Measurements from ENCODE around the gene YIF1A.

YIF1A gene

GRCh38 chr11:66291303-66291705 lies 2.4 kb upstream of the YIF1A start:
- Histone ChIP-seq H3K4me3 (peak overlapping the region in 3 of 7 experiments; percentile 22 to 36 (median 34)), H3K27ac (no peak overlapping the region)

GRCh38 chr11:66290330-66290621 lies 1.3 kb upstream of the YIF1A start:
- H3K27ac ChIP-seq: no peak overlapping the region
- H3K4me3 ChIP-seq: no peak overlapping the region

DNA sequence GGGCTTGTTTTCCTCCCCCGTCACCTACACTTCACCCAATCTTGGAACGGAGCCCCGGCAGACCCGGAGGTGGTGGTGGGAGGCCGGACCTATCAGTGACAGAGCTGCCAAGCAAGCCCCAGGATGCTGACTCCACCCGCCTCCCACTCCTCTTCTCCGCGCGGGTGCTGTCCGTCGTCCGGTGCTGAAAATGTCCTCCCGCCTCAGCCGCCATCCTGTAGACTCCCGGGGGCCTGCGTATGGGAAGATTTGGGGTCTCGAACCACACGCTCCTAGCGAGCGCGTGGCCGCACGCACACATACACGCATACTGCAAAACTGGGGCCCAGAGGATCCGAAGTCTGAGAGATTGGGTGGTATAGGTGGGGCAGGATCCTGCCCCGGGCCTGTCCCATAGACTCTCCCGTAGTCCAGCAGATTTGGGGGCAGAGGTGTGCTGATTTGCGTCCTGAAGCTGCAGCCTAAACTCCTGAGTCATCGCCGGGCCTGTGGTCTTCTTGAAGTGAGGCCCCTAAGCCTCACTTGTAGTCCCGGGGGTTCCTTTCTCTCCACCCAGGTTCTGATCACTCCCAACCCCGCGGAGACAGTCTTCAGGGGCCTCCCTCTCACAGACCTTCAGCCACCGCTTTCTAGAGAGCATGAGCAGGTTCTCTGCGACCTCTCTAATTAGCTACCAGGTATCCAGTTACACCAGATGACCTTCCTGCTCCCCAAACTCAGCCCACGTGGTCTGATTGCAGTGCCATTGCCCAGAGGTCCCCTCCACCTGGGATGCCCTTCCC lies 796 bp upstream of the YIF1A start:
- Histone ChIP-seq H3K27ac (peak overlapping the region in 20 of 21 experiments; percentile 3 to 98 (median 84)), H3K4me3 (peak overlapping the region; percentile 77 to 99 (median 86))

DNA sequence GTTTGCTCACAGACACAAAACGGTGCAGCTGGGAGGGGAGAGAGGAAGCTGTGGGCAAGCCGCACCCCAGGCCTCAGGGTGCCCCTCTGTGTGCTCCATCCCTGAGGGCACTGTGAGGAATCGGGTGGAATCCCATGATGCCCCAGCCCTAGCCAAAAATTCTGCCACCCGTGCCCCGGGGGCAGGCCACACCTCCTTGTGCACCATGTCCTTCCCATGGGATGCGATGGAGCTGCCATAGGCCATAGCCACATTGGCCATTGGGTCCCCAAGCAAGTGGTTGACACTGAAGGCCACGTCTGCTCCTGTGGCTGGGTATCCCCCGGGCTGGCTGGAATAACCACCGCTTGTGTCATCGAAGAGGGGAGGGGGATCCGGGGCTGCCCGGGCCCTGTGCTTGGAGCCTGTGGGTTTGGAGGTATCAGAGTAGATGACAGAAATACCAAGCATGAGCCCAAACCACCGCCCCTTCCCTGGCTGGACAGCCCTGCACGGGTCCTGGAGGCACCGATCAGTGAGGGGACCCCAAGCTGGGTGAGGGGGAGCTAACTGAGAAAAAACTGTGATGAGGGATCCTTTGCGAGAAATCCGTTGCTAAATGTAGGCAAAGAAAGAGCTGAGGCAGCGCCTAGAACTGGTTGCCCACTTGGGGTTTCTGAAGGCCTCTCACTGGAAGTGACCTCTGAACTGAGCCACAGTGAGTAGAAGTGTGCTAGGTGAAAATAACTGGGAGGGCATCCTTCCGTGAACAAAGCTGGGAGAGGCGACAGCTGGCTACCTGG lies 863 bp downstream of the YIF1A start:
- peak overlapping the region; percentile 77 to 99 (median 86) for H3K4me3 ChIP-seq
- H3K27ac ChIP-seq: peak overlapping the region in 20 of 21 experiments; percentile 86 to 98 (median 94)

- H3K4me3 ChIP-seq: peak overlapping the region in 4 of 7 experiments; percentile 79 to 99 (median 83)
- peak overlapping the region in 4 of 21 experiments; percentile 86 to 98 (median 96) for H3K27ac ChIP-seq
Measured at GRCh38 chr11:66287211-66287888, 1.6 kb downstream of the YIF1A start.

- Histone ChIP-seq H3K4me3 (no peak overlapping the region), H3K27ac (no peak overlapping the region)
Measured at GRCh38 chr11:66286699-66287098, 2.2 kb downstream of the YIF1A start.

DNA sequence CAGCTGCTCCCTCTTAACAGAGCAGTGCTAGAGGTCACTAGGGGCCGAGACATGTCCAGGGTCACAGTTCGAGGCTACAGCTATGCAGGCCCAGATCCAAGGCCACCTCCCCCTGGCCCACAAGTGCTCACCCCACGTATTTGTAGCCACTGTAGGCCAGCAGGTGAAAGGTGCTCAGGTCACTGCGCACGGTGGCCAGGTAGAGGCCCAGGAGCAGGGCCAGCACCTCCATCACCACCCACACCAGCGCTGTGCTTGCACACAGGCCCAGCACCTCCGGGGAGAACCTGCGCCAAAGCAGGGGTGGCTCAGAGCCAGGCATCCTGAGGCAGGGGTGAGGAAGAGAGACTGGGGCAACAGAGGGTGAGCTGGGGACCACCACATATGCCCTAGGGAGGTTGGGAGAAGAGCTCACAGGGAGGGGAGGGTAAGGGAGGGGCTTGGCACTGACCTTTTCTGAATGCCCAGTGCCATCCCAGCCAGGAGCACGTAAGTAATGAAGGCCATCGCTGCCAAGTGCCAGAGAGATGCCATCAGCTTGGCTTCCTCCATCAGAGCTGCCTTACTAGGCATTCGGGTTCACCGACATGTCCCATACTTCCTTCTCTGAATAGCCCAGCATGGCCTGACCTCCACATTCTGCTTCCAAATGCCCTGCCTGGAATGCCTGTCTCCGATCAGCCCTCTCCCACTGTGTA lies 3.5 kb downstream of the YIF1A start:
- Histone ChIP-seq H3K4me3 (no peak overlapping the region), H3K27ac (no peak overlapping the region)

DNA sequence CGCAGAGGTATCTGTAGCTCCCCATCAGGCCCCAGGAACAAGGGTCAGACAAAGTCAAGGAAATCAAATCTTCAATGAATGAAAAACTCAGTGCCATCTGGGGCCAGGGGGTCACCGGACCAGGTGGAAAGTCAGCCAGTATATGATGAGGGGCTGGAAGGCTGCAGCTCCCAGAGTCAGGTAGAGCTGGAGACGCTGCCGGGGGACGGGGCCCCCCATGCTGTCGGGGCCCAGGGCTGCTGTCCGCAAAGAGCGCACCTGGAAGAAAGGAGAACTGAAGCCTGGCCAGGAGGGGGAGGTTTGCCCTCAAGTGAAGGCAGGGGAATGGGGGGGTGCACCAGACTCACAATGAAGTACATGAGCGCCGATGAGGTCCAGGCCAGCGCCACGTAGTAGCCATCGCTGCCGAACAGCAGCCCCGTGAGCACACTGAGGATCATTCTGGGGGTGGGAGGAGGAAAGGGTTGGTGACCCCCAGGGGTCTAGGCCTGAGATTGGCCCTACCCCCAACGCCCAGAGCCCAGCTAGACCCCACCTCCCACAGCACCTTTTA lies 4.3 kb downstream of the YIF1A start:
- H3K4me3 ChIP-seq: no peak overlapping the region
- H3K27ac ChIP-seq: no peak overlapping the region

- Histone ChIP-seq H3K4me3 (no peak overlapping the region), H3K27ac (no peak overlapping the region)
Measured at GRCh38 chr11:66283461-66284105, 5.4 kb downstream of the YIF1A start.

GRCh38 chr11:66282468-66283455 lies 6.2 kb downstream of the YIF1A start:
- H3K4me3 ChIP-seq: no peak overlapping the region
- H3K27ac ChIP-seq: peak overlapping the region in 5 of 21 experiments; percentile 24 to 41 (median 31)

DNA sequence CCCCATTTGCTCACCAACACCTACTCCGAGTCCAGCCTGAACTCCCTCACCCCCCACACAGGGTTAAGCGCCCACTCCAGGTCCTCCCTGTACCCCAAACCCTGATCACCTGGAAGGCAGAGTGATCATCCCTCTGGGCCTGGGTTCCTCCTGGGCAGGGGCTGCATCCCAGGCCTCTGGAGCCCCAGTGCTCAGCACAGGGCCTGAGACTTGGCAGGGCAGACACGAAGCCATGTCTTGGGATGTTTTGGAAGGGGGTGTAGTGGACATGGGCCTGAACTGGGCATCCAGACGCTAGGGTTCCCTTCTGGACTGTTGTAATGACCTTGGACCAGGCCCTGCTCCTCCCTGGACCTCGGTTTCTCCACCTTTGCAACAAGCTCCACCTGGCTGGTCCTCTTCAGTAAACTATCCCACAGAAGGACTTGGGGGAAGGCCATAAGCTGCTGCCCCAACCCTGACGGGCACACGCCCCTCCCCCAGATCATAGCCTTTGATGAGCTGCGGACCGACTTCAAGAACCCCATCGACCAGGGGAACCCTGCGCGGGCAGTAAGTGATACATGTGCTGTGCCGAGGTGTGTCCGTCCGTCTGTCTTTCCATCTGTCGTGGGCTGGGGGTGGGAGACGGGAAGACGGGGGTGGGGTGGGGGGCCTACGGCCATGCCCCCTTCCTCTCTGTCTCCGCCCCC lies 7.0 kb downstream of the YIF1A start:
- Histone ChIP-seq H3K27ac (no peak overlapping the region), H3K4me3 (no peak overlapping the region)

GRCh38 chr11:66281001-66281400 lies 7.9 kb downstream of the YIF1A start:
- no peak overlapping the region for H3K4me3 ChIP-seq

DNA sequence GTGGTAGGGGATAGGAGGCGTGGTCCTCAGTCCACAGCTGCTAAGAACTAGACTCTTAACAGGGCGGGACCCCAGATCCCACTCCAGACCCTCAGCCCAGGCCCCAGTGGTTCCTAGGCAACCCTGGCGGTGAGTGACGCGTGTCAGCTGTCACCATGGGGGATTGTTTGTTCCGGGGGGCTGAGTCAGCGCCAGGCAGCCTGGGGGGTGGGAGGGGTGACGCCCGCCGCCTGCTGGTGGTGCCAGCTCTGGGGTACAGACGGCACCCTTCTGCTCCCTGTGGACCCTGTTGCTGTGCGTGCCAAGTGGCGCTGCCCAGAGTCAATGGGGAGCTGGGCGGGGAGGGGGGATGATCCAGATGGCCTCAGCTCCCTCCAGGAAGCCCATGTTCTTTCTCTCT lies 8.5 kb downstream of the YIF1A start:
- Histone ChIP-seq H3K4me3 (no peak overlapping the region), H3K27ac (no peak overlapping the region)

More at GRCh38 chr11:66281001-66281400, 7.9 kb downstream of the YIF1A start:
- H3K27ac ChIP-seq: no peak overlapping the region

DNA sequence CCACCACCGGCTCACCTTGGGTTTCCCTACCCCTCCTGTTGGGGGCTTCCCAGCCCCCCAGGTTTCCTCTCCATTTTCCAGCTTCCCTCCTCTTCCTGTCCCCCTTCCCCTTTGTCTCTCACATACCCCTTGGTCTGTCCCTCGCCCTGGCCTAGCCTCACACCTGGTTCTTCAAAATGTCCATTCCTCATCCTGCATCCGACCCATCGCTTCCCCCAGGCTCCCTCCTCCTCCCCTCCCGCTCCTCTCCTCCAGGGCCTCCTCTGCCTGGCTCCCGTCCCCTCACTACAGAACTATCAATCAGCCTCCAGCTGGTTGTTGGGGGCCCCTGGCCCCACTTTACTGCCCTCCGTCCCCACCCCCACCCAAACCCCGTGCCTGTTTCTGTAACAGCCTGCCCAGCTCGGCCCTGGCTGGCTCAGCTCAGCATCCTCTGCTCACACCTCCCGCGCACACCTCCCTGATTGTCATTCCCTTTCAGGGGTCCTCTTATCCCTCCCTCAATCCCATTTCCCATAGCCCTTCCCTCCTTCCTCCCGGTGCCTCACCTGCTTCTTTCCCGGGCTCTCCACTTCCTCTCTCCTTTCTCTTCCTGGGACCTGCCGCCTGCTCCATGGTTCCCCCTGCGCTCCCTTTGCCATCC lies 9.7 kb downstream of the YIF1A start:
- Histone ChIP-seq H3K4me3 (peak overlapping the region in 1 of 7 experiments; percentile 30), H3K27ac (no peak overlapping the region)

DNA sequence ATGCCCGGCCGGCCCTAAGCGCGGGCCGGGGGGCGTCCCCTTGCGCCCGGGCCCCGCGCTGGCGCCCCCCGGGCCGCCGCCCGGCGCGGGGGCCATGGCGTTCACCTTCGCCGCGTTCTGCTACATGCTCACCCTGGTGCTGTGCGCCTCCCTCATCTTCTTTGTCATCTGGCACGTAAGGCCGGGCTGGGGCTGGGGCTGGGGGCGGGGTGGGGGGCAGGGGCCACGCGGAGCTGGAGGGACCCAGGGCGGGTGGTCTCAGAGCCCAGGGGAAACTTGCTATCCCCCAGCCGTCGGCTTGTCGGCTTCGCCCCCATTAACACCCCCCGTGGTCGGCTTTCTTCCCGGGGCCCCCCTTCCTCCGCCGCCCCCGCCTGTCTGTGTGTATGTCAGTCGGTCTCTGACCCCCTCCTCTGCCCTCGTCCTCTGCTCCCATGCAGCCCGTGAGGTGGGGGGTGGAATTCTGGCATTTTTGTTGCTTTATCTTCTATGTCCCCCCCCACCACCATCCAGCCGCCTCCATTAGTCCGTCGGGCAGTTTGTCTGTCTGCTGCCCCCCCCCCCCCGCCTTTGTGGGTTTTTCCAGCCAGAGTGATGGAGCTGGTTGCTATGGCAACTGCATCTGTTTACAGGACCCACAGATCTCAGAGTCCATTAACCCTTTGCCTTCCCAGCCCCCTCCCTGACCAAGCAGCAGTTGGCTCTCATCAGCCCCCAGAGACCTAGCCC lies 10.4 kb downstream of the YIF1A start:
- H3K27ac ChIP-seq: no peak overlapping the region
- H3K4me3 ChIP-seq: peak overlapping the region in 2 of 7 experiments; percentile 30 to 31

Measured in skin epidermis (tissue), 12 donors.